GM12865 (cell line): Measurements from ENCODE around the gene AHCTF1.

Source experiments
- DNase-seq: peaks from one replicate; pipeline ENCODE4 v3.0.0; 2010; ENCODE audit warnings: low read depth
- H3K4me3 ChIP-seq: 2 replicates; pipeline ENCODE4 v1.5.1; 2011; ENCODE audit warnings: mild to moderate bottlenecking, low read depth, low read length, control low read depth
- TF ChIP-seq, protein P1 (sequence below): IDR thresholded peaks from 2 replicates; pipeline ENCODE4 v1.5.1; 2011; ENCODE audit warnings: low read length, control low read depth, low read depth, inconsistent platforms; ENCODE audit not compliant: insufficient read depth; ENCODE audit errors: missing control alignments

Gene AHCTF1

DNA sequence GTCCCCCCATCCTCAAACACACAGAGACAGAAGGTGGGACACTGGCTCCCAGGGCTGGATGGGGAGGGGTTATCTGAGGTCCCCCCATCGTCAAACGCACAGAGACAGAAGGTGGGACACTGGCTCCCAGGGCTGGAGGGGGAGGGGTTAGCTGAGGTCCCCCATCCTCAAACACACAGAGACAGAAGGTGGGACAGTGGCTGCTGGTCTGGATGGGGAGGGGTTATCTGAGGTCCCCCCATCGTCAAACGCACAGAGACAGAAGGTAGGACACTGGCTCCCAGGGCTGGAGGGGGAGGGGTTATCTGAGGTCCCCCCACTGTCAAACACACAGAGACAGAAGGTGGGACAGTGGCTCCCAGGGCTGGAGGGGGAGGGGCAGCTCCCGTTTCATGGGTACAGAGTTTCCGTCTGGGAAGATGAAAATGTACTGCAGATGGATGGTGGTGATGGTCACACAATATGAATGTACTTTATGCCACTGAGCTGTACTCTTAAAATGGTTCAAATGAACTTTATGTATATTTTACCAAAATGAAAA, 138.3 kb downstream of the AHCTF1 start:
- TF ChIP-seq, protein P1, sequence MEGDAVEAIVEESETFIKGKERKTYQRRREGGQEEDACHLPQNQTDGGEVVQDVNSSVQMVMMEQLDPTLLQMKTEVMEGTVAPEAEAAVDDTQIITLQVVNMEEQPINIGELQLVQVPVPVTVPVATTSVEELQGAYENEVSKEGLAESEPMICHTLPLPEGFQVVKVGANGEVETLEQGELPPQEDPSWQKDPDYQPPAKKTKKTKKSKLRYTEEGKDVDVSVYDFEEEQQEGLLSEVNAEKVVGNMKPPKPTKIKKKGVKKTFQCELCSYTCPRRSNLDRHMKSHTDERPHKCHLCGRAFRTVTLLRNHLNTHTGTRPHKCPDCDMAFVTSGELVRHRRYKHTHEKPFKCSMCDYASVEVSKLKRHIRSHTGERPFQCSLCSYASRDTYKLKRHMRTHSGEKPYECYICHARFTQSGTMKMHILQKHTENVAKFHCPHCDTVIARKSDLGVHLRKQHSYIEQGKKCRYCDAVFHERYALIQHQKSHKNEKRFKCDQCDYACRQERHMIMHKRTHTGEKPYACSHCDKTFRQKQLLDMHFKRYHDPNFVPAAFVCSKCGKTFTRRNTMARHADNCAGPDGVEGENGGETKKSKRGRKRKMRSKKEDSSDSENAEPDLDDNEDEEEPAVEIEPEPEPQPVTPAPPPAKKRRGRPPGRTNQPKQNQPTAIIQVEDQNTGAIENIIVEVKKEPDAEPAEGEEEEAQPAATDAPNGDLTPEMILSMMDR: no peak
- H3K4me3 ChIP-seq: no peak overlapping the region
- DNase-seq: no peak

DNA sequence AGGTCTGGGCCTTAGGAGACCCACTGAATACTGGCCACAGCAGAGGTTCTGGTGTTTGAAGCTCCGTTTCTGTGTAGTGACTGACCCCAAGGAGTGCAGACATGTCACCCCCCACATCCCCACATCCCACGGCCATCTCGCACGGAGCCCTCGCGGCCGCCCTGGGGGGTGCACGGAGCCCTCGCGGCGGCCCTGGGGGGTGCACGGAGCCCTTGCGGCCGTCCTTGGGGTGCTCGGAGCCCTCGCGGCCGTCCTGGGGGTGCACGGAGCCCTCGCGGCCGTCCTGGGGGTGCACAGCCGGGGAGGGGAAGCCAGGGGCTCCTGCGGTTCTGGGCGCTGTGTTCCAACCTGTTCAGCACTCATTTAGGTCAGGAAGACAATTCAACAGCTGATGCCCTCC, 139.1 kb downstream of the AHCTF1 start:
- H3K4me3 ChIP-seq: no peak overlapping the region
- no peak for DNase-seq
- TF ChIP-seq, protein P1: no peak

DNA sequence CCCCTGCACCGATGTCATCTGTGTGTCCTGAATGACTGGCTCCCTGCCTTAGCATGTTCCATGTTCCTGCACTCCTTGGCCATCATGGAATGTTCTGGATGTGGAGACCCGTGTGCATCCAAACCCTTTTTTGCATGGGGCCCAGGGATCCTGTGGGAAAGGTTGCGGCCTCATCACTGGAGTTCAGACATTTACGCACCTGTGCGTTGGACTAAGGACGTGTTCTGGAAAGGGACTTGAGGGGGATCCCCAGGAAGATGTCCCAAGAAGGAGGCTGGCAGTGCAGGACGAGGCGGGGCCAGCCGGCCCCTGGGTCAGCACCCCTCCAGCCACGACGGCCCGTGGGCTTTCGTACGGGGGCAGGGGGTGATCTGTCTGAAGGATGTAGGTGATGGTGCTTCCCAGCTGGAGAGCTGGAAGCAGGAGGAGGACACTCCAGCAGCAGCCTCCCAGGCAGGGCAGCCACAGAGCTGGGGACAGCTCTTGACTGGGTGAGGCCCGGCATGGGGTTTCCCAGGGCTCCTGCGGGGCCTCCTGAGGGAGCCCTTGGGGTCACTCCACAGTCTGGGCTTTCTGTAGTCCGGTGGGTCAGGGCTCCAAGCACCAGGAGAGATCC, 140.3 kb downstream of the AHCTF1 start:
- no peak overlapping the region for H3K4me3 ChIP-seq
- TF ChIP-seq, protein P1: no peak
- DNase-seq: no peak

DNA sequence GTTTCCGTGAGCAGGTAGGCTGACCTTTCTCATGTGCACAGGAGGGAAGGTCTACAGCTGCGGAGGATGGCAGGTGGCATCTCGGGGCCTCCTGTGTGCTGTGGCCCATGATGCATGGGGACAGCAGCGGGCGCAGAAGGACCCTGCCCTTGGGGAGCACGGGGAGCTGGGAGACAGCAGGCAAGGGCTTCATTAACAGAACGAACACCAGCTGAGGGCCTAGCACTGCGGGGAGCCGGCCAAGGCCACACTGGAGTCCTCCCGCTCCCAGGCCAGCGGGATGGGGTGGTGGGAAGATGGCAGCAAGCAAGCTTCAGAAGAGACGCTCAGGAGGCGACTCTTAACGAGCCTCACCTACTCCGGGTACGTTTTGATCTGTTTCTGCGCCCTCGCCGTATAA, 140.9 kb downstream of the AHCTF1 start:
- no peak for DNase-seq
- TF ChIP-seq, protein P1: no peak
- H3K4me3 ChIP-seq: no peak overlapping the region

DNA sequence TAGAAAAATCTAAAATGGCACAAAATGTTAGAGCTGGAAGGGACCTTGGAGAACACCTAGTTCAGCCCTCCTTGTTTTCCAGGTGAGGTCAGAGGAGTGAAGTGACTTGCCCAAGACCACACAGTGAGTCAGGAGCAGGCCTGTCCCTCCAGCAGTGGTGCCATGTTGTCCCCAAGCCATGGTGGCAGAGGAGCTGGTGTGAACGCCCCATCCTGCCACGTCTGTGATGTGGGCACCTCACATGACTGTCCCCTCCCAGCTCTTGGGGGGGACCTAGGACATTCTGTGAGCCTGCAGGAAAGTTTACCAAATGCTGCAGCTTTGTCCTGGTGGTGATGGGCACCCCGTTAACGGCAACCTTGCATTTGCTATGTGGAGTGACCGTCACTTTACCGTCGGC, 141.4 kb downstream of the AHCTF1 start:
- DNase-seq: no peak
- TF ChIP-seq, protein P1: no peak

DNA sequence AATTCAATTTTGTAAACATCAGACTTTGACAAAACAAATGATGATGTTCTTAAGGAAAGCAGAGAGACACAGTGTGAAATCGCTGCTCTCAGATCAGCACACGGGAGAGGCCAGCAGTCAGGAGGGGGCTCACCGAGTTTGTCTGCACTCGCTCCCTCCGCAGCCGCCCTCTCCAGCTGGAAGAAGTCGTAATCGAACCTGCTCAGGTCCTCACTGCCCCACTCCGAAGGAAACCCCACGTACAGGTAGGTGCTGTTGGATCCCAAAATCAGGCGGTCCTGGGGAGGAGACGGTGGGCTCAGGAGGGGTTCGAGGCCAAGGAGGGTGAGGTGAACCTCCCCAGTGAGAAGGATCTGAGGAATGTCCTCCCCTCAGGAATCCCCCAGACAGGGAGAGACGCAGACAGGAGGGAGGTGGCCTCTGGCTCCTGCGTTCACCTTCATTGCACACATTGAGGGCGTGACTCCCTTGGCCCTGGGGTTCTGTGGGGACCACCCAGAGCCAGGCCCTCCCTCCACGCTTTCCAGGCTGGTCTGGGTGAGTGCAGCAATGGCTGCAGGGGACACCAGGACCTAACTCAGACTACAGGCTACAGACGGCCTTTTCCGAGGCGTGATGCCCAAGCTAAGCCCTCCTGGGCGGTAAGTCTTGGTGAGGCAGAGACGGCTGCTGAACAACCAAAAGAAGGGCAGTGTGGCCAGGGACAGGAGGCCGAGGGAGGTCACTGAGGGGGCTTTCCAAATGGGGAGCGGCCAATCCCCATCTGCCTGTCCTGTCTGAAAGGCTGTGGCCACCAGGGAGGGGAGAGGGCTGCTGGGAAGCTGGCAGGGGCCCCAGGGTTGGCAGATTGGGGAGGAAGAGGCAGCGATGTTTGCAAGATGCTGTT, 142.1 kb downstream of the AHCTF1 start:
- no peak overlapping the region for H3K4me3 ChIP-seq
- TF ChIP-seq, protein P1: no peak
- DNase-seq: no peak

More for the DNA sequence above, 141.4 kb downstream of the AHCTF1 start:
- H3K4me3 ChIP-seq: no peak overlapping the region
